ENCODE measurements around the gene ZFP2. TPM values are rescaled to one million over a fixed set of nuclear protein-coding genes. Genes with fewer than 3 reads are reported as not detected.

ZFP2 gene
- total and polyA plus RNA-seq, 5 experiments from 2014 or later = 0.21 to 3.5 (median 0.69) TPM

Other genes with a start within 250 kb of the ZFP2 start
- 10 to 100 TPM; 20.0 to 23.5 TPM for gene ZNF354A, start 165.3 kb upstream of the ZFP2 start, total RNA-seq
- gene ZNF354A, start 165.3 kb upstream of the ZFP2 start, polyA plus RNA-seq = 10 to 100 TPM; 10.2 to 15.2 (median 12.4) TPM
- gene ZNF354B, start 36.0 kb upstream of the ZFP2 start, total RNA-seq = 10 to 100 TPM; 34.3 to 38.9 TPM
- 1 to 10 TPM; 3.3 to 5.9 (median 3.5) TPM for gene ZNF354B, start 36.0 kb upstream of the ZFP2 start, polyA plus RNA-seq
- gene ZNF454, start 45.3 kb downstream of the ZFP2 start, total RNA-seq = under 1 TPM; 0.33 to 0.49 TPM
- gene ZNF454, start 45.3 kb downstream of the ZFP2 start, polyA plus RNA-seq = not detected
- not detected for gene GRM6, start 99.4 kb downstream of the ZFP2 start, total RNA-seq
- gene GRM6, start 99.4 kb downstream of the ZFP2 start, polyA plus RNA-seq = not detected
- 10 to 100 TPM; 20.3 to 23.5 TPM for gene ZNF879, start 127.9 kb downstream of the ZFP2 start, total RNA-seq
- gene ZNF879, start 127.9 kb downstream of the ZFP2 start, polyA plus RNA-seq = 1 to 10 TPM; 2.5 to 4.1 (median 3.3) TPM
- 10 to 100 TPM; 12.3 to 12.6 TPM for gene ZNF354C, start 164.5 kb downstream of the ZFP2 start, total RNA-seq
- 1 to 10 TPM; 1.1 to 1.8 (median 1.6) TPM for gene ZNF354C, start 164.5 kb downstream of the ZFP2 start, polyA plus RNA-seq